ENCODE measurements around the gene KRTAP5-4. TPM values are rescaled to one million over a fixed set of nuclear protein-coding genes. Genes with fewer than 3 reads are reported as not detected.
"Not testable (repeated sequence)": the region's sequence is repeated elsewhere in the genome, so short reads cannot be mapped to it uniquely, and the experiment has no call there.

The KRTAP5-4 gene
- total RNA-seq, 1 experiment from 2014 or later = not detected

DNA sequence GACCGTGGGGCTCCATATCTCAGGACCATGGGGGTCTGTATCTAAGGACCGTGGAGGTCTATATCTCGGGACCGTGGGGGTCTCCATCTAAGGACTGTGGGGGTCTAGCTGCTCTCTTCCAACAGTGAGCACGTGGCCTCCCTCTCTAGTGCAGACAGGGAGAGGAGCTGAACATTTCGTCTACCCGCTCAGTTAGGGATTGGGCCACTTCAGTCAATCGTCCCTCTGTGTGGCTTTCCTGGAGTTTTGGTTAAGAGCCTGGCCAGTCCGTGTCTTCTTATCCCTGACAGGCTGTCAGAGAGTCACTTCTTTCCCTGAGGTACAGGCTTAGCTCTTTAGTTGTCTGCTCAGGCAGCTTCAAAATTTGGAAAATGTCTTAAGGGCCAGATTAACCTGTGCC lies 40.0 kb downstream of the KRTAP5-4 start:
- Mint-ChIP-seq H3K27me3 (ENCODE audit: insufficient read depth, unreplicated experiment) (peaks cover 11% of the 10 kb centered on the region), H3K4me1 (ENCODE audit: insufficient read depth, unreplicated experiment) (peaks cover under 1% of the 10 kb centered on the region), H3K4me3 (ENCODE audit: unreplicated experiment) (no peak overlapping the region), H3K27ac (ENCODE audit: low read depth, unreplicated experiment) (no peak overlapping the region), H3K9me3 (ENCODE audit: unreplicated experiment) (peaks cover 15% of the 10 kb centered on the region), H3K36me3 (ENCODE audit: insufficient read depth, unreplicated experiment) (peaks cover 6% of the 10 kb centered on the region)
- intact Hi-C loops (cut with micrococcal nuclease) = no loop called here
- ChIA-PET CTCF (interaction anchor here (0.8 to 1.6 kb wide), 3 partner anchors 8 to 16 kb away, joined by 3 to 10 read pairs (median 4); partner anchors contain the start of gene KRTAP5-2), POLR2A (no interaction called here)
- DNase-seq (ENCODE audit: unreplicated experiment) = no peak
- TF ChIP-seq, protein P1, sequence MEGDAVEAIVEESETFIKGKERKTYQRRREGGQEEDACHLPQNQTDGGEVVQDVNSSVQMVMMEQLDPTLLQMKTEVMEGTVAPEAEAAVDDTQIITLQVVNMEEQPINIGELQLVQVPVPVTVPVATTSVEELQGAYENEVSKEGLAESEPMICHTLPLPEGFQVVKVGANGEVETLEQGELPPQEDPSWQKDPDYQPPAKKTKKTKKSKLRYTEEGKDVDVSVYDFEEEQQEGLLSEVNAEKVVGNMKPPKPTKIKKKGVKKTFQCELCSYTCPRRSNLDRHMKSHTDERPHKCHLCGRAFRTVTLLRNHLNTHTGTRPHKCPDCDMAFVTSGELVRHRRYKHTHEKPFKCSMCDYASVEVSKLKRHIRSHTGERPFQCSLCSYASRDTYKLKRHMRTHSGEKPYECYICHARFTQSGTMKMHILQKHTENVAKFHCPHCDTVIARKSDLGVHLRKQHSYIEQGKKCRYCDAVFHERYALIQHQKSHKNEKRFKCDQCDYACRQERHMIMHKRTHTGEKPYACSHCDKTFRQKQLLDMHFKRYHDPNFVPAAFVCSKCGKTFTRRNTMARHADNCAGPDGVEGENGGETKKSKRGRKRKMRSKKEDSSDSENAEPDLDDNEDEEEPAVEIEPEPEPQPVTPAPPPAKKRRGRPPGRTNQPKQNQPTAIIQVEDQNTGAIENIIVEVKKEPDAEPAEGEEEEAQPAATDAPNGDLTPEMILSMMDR (IDR thresholded peaks at IDR 0.05; ENCODE audit: unreplicated experiment) = no peak
- no TSS peak for BruUV-seq (replicated peaks)

DNA sequence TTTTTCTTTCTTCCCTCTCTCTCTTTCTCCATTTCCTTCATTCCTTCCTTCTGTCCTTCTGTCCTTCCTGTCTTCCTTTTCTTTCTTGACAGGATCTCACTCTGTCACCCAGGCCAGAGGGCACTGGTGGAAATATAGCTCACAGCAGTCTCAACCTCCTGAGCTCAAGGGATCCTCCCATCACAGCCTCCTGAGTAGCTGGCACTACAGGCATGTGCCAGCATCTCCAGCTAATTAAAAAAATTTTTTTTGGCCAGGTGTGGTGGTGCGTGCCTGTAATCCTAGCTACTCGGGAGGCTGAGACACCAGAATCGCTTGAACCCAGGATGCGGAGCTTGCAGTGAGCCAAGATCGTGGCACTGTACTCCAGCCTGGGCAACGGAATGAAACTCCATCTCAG lies 45.1 kb downstream of the KRTAP5-4 start:
- peak overlapping the region; percentile 77 for H3K27ac Mint-ChIP-seq (ENCODE audit: low read depth, unreplicated experiment)
- intact Hi-C loops (cut with micrococcal nuclease) = no loop called here
- H3K4me3 Mint-ChIP-seq (ENCODE audit: unreplicated experiment) = no peak overlapping the region
- CTCF ChIA-PET = interaction anchor here (0.6 to 2.1 kb wide), 12 partner anchors 17 to 660 kb away, joined by 3 to 8 read pairs (median 3); no protein-coding TSS in a partner anchor
- DNase-seq (ENCODE audit: unreplicated experiment) = no peak
- POLR2A ChIA-PET = interaction anchor here (0.9 to 1.2 kb wide), 3 partner anchors 12 to 30 kb away, joined by 3 to 4 read pairs (median 3); no protein-coding TSS in a partner anchor
- H3K27me3 Mint-ChIP-seq (ENCODE audit: insufficient read depth, unreplicated experiment) = no peaks in the 10 kb centered on the region
- peaks cover 15% of the 10 kb centered on the region for H3K9me3 Mint-ChIP-seq (ENCODE audit: unreplicated experiment)
- BruUV-seq (replicated peaks) = no TSS peak
- TF ChIP-seq, protein P1 (IDR thresholded peaks at IDR 0.05; ENCODE audit: unreplicated experiment) = no peak
- peaks cover 6% of the 10 kb centered on the region for H3K36me3 Mint-ChIP-seq (ENCODE audit: insufficient read depth, unreplicated experiment)
- H3K4me1 Mint-ChIP-seq (ENCODE audit: insufficient read depth, unreplicated experiment) = peaks cover 6% of the 10 kb centered on the region

DNA sequence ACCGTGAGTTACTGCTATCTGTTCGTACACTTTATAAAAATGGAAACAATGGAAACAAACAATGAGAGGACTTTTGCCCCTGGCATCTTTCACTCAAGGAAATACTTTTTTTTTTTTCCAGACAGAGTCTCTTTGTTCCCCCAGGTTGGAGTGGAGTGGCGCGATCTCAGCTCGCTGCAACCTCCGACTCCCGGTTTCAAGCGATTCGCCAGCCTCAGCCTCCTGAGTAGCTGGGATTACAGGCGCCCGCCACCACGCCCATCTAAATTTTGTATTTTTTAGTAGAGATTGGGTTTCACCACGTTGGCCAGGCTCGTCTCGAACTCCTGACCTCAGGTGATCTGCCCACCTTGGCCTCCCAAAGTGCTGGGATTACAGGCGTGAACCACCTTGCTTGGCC lies 46.2 kb downstream of the KRTAP5-4 start:
- POLR2A ChIA-PET = interaction anchor here (0.7 kb wide), 1 partner anchor 23 kb away, joined by 3 read pairs; no protein-coding TSS in a partner anchor
- BruUV-seq (replicated peaks); H3K27ac Mint-ChIP-seq (ENCODE audit: low read depth, unreplicated experiment): not testable (repeated sequence)

DNA sequence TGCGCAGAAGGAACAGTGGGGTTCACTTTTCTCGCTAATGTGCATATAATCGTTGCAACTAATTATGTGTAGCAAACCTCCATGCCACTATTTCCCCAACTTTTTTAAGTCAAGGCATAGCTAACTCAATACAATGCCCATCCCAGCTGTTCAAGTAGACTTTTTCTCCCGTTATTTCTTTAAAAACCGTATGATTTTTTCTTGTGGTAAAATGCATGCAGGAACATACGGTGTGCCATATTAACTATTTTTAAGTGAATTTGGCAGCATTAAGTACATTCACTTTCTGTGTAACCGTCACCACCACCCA lies 47.0 kb downstream of the KRTAP5-4 start:
- H3K27me3 Mint-ChIP-seq (ENCODE audit: insufficient read depth, unreplicated experiment) = no peaks in the 10 kb centered on the region
- BruUV-seq (replicated peaks) = no TSS peak
- H3K27ac Mint-ChIP-seq (ENCODE audit: low read depth, unreplicated experiment) = no peak overlapping the region
- peaks cover 15% of the 10 kb centered on the region for H3K9me3 Mint-ChIP-seq (ENCODE audit: unreplicated experiment)
- peaks cover 6% of the 10 kb centered on the region for H3K36me3 Mint-ChIP-seq (ENCODE audit: insufficient read depth, unreplicated experiment)
- CTCF ChIA-PET = interaction anchor here (0.6 to 2.9 kb wide), 32 partner anchors 9 to 1230 kb away, joined by 3 to 94 read pairs (median 4); partner anchors contain the start of genes KRTAP5-1, KRTAP5-2 and TOLLIP
- H3K4me1 Mint-ChIP-seq (ENCODE audit: insufficient read depth, unreplicated experiment) = peaks cover 6% of the 10 kb centered on the region
- intact Hi-C loops (cut with micrococcal nuclease) = loop anchor here (1.0 kb wide), 2 partner anchors 16 to 29 kb away; no protein-coding TSS in a partner anchor
- no peak for DNase-seq (ENCODE audit: unreplicated experiment)
- TF ChIP-seq, protein P1 (IDR thresholded peaks at IDR 0.05; ENCODE audit: unreplicated experiment) = no peak
- POLR2A ChIA-PET = interaction anchor here (0.7 to 2.6 kb wide), 7 partner anchors 13 to 265 kb away, joined by 3 to 16 read pairs (median 4); no protein-coding TSS in a partner anchor
- peak overlapping the region; percentile 25 for H3K4me3 Mint-ChIP-seq (ENCODE audit: unreplicated experiment)

More for the DNA sequence above, 46.2 kb downstream of the KRTAP5-4 start:
- H3K36me3 Mint-ChIP-seq (ENCODE audit: insufficient read depth, unreplicated experiment); H3K4me1 Mint-ChIP-seq (ENCODE audit: insufficient read depth, unreplicated experiment); DNase-seq (ENCODE audit: unreplicated experiment); H3K27me3 Mint-ChIP-seq (ENCODE audit: insufficient read depth, unreplicated experiment); H3K4me3 Mint-ChIP-seq (ENCODE audit: unreplicated experiment); intact Hi-C loops (cut with micrococcal nuclease): not testable (repeated sequence)
- H3K9me3 Mint-ChIP-seq (ENCODE audit: unreplicated experiment) = peaks cover 15% of the 10 kb centered on the region
- CTCF ChIA-PET = interaction anchor here (0.6 to 2.9 kb wide), 10 partner anchors 13 to 668 kb away, joined by 3 to 94 read pairs (median 7); no protein-coding TSS in a partner anchor
